Breast epithelium (tissue), 3 donors: ENCODE measurements around the gene BBX.

Source experiments
- CTCF ChIP-seq, 3 donors: fragments of 450-650 bp; IDR thresholded peaks; one replicate each; pipeline ENCODE4 v1.5.1; 2016 to 2017; ENCODE audit warnings: antibody characterized with exemption in 3 of 3, mild to moderate bottlenecking in 3 of 3, moderate library complexity in 3 of 3
- POLR2A ChIP-seq: fragments of 450-650 bp; IDR thresholded peaks from one replicate; pipeline ENCODE4 v1.6.1; 2016; ENCODE audit warnings: antibody characterized with exemption, mild to moderate bottlenecking, moderate library complexity
- POLR2AphosphoS5 ChIP-seq, 3 donors: sonication (generic); formaldehyde crosslinking; IDR thresholded peaks; one replicate each; pipeline ENCODE4 v1.6.1; 2017; ENCODE audit warnings: antibody characterized with exemption in 3 of 3

DNA sequence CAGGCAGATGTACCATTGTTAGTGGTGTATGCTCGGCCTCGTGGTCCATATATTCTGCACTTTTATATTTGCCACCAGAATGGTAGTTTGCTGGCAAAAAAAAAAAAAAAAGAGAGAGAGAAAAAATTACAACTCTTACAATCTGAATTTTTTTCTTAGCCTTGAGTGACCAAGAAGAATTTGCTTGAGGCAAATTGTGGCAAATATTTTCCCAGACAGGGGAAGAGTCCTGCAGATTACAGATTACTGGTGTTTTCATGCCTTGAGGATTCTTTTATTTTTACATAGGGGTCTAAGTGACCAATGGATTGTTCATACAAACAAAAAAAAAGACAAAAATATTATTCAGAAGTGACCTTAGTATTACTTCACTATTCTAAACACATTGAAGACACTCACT, 283.3 kb downstream of the BBX start:
- TF ChIP-seq POLR2A: no peak
- TF ChIP-seq CTCF (IDR thresholded peaks at IDR 0.05): no peak
- no peak for TF ChIP-seq POLR2AphosphoS5 (IDR thresholded peaks at IDR 0.05)
